Liver (tissue), 9 donors: ENCODE measurements around the gene SHC3. TPM values are rescaled to one million over a fixed set of nuclear protein-coding genes. Genes with fewer than 3 reads are reported as not detected.

Experiments used
- DNase-seq: peaks from one replicate; pipeline ENCODE4 v3.0.0-alpha.2; 2017; ENCODE audit warnings: low spot score
- H3K27ac ChIP-seq, 2 donors: one replicate each; pipeline ENCODE4 v1.7.0; 2013; ENCODE audit warnings: inconsistent platforms in 2 of 2, low read length in 2 of 2, control low read depth in 1 of 2, low read depth in 1 of 2, mild to moderate bottlenecking in 1 of 2
- H3K27me3 ChIP-seq, 4 donors: one replicate each; pipeline versions ENCODE4 v1.6.1 to v1.7.0; 2013; ENCODE audit warnings: low read length in 3 of 4, inconsistent platforms in 1 of 4, mild to moderate bottlenecking in 1 of 4, moderate library complexity in 1 of 4; ENCODE audit not compliant: control insufficient read depth in 4 of 4, insufficient read depth in 4 of 4
- H3K36me3 ChIP-seq, 4 donors: one replicate each; pipeline versions ENCODE4 v1.6.1 to v1.7.0; 2013; ENCODE audit warnings: low read length in 3 of 4, mild to moderate bottlenecking in 3 of 4, low read depth in 1 of 4, moderate library complexity in 1 of 4; ENCODE audit not compliant: control insufficient read depth in 4 of 4, insufficient read depth in 3 of 4
- H3K4me1 ChIP-seq, 4 donors: one replicate each; pipeline versions ENCODE4 v1.6.1 to v1.7.0; 2013; ENCODE audit warnings: low read length in 3 of 4, mild to moderate bottlenecking in 3 of 4, moderate library complexity in 1 of 4; ENCODE audit not compliant: control insufficient read depth in 4 of 4, insufficient read depth in 4 of 4
- H3K4me3 ChIP-seq, 3 donors: one replicate each; pipeline versions ENCODE4 v1.6.1 to v1.7.0; 2013; ENCODE audit warnings: low read length in 3 of 3, control low read depth in 1 of 3, low read depth in 1 of 3, mild to moderate bottlenecking in 1 of 3
- H3K9ac ChIP-seq, 2 donors: one replicate each; pipeline ENCODE4 v1.7.0; 2013; ENCODE audit warnings: low read length in 2 of 2, mild to moderate bottlenecking in 2 of 2, moderate library complexity in 2 of 2, control low read depth in 1 of 2, low read depth in 1 of 2
- H3K9me3 ChIP-seq, 4 donors: one replicate each; pipeline versions ENCODE4 v1.6.1 to v1.7.0; 2013; ENCODE audit warnings: low read length in 3 of 4; ENCODE audit not compliant: control insufficient read depth in 4 of 4
- ATF3 ChIP-seq: IDR thresholded peaks from 2 replicates; pipeline ENCODE4 v1.6.1; 2016; ENCODE audit warnings: antibody characterized with exemption
- CTCF ChIP-seq: fragments of 150-350 bp; IDR thresholded peaks from 2 replicates; pipeline ENCODE4 v1.5.1; 2017; ENCODE audit warnings: improper control_type of control experiment, low read depth, low read length; ENCODE audit not compliant: missing input control
- EGR1 ChIP-seq, 2 donors: IDR thresholded peaks; 2 replicates each; pipeline ENCODE4 v1.6.1; 2016 to 2018; ENCODE audit warnings: antibody characterized with exemption in 2 of 2, low read depth in 2 of 2
- FOXA2 ChIP-seq: IDR thresholded peaks from 2 replicates; pipeline ENCODE4 v1.6.1; 2016; ENCODE audit warnings: antibody characterized with exemption
- GABPA ChIP-seq, 2 donors: IDR thresholded peaks in 1 of 2; conservative IDR thresholded peaks in 1 of 2; 2 replicates each; pipeline ENCODE4 v1.6.1; 2016; ENCODE audit warnings: antibody characterized with exemption in 2 of 2, mild to moderate bottlenecking in 1 of 2, moderate library complexity in 1 of 2
- HNF4A ChIP-seq, 2 donors: conservative IDR thresholded peaks; 2 replicates each; pipeline ENCODE4 v1.6.1; 2016; ENCODE audit warnings: antibody characterized with exemption in 2 of 2, mild to moderate bottlenecking in 2 of 2
- HNF4G ChIP-seq: IDR thresholded peaks from 2 replicates; pipeline ENCODE4 v1.6.1; 2016; ENCODE audit warnings: antibody characterized with exemption
- JUND ChIP-seq, 2 donors: IDR thresholded peaks; 2 replicates each; pipeline ENCODE4 v1.6.1; 2016; ENCODE audit warnings: antibody characterized with exemption in 2 of 2
- MAX ChIP-seq: IDR thresholded peaks from 2 replicates; pipeline ENCODE4 v1.6.1; 2016; ENCODE audit warnings: antibody characterized with exemption
- NR2F2 ChIP-seq: IDR thresholded peaks from 2 replicates; pipeline ENCODE4 v1.6.1; 2016; ENCODE audit warnings: antibody characterized with exemption
- RAD21 ChIP-seq, 2 donors: IDR thresholded peaks; 2 replicates each; pipeline ENCODE4 v1.6.1; 2016; ENCODE audit warnings: antibody characterized with exemption in 2 of 2, mild to moderate bottlenecking in 2 of 2
- REST ChIP-seq: IDR thresholded peaks from 2 replicates; pipeline ENCODE4 v1.6.1; 2016; ENCODE audit warnings: antibody characterized with exemption, mild to moderate bottlenecking
- RXRA ChIP-seq, 2 donors: IDR thresholded peaks; 2 replicates each; pipeline ENCODE4 v1.6.1; 2017 to 2018; ENCODE audit warnings: antibody characterized with exemption in 2 of 2, mild to moderate bottlenecking in 1 of 2
- SP1 ChIP-seq: IDR thresholded peaks from 2 replicates; pipeline ENCODE4 v1.6.1; 2018; ENCODE audit warnings: antibody characterized with exemption, mild to moderate bottlenecking
- TAF1 ChIP-seq: conservative IDR thresholded peaks from 2 replicates; pipeline ENCODE4 v1.6.1; 2016; ENCODE audit warnings: antibody characterized with exemption, mild to moderate bottlenecking
- YY1 ChIP-seq: IDR thresholded peaks from 2 replicates; pipeline ENCODE4 v1.6.1; 2016; ENCODE audit warnings: antibody characterized with exemption, mild to moderate bottlenecking
- WGBS: extraction: QIAGEN DNeasy Blood & Tissue Kit; methylation state at CpG from one replicate; pipeline ENCODE4 v1.1.7; 2013; 5-methylcytosine and 5-hydroxymethylcytosine counted together
- polyA plus RNA-seq, 2 donors: library from polyadenylated mRNA; stranded (reverse) in 1 of 2; unstranded in 1 of 2; fragments of 200-250 nt in 1 of 2; fragments of >200 nt in 1 of 2; fragmentation: Nextera tagmentation in 1 of 2; extraction: Ambion mirVana in 1 of 2; gene quantifications; one replicate each; pipeline versions ENCODE4 v1.2.1 to v1.2.3, GENCODE V29; 2013 to 2015
- total RNA-seq, 2 donors: library from RNA; depleted of rRNA; stranded (reverse); fragments of >200 nt; gene quantifications; one replicate each; pipeline ENCODE4 v1.2.3, GENCODE V29; 2014
- donor health status: healthy.
- donor health status: healthy.
- donor health status: healthy.
- donor health status: healthy.
- donor health status: healthy.

SHC3 gene
- total and polyA plus RNA-seq, 4 donors: 0.03 to 0.08 (median 0.04) TPM

- no peak overlapping the region for H3K4me3 ChIP-seq
- TF ChIP-seq EGR1 (IDR thresholded peaks at IDR 0.05; ENCODE audit: low read depth in 2 of 2) (no peak), MAX (no peak), RXRA (IDR thresholded peaks at IDR 0.05) (no peak), NR2F2 (no peak), SP1 (no peak), FOXA2 (no peak), GABPA (IDR thresholded peaks at IDR 0.05 in 1 of 2, conservative IDR thresholded peaks at IDR 0.05 in 1 of 2) (no peak), REST (no peak), HNF4A (conservative IDR thresholded peaks at IDR 0.05) (no peak), YY1 (no peak), CTCF (no peak), RAD21 (IDR thresholded peaks at IDR 0.05) (no peak)
- H3K36me3 ChIP-seq: no peaks in the 10 kb centered on the region
- no peak overlapping the region for H3K9ac ChIP-seq
- no peaks in the 10 kb centered on the region for H3K9me3 ChIP-seq
- H3K4me1 ChIP-seq: no peaks in the 10 kb centered on the region
- DNase-seq: no peak
- 90% methylated on average over 15 of the region's 15 CpGs for WGBS
- H3K27ac ChIP-seq: no peak overlapping the region
- H3K27me3 ChIP-seq: no peaks in the 10 kb centered on the region
These were observed 118.6 kb downstream of the SHC3 start for GRCh38 chr9:89059925-89060506.

GRCh38 chr9:89058906-89059305 is 119.7 kb downstream of the SHC3 start:
- DNase-seq: no peak
- Histone ChIP-seq H3K36me3 (no peaks in the 10 kb centered on the region), H3K27me3 (no peaks in the 10 kb centered on the region), H3K4me3 (no peak overlapping the region), H3K9me3 (no peaks in the 10 kb centered on the region), H3K4me1 (no peaks in the 10 kb centered on the region), H3K27ac (no peak overlapping the region), H3K9ac (no peak overlapping the region)
- TF ChIP-seq RAD21 (IDR thresholded peaks at IDR 0.05) (no peak), RXRA (IDR thresholded peaks at IDR 0.05) (no peak), TAF1 (no peak), FOXA2 (no peak), YY1 (no peak), JUND (IDR thresholded peaks at IDR 0.05) (no peak), SP1 (no peak), HNF4G (no peak), ATF3 (no peak), EGR1 (IDR thresholded peaks at IDR 0.05; ENCODE audit: low read depth in 2 of 2) (no peak), MAX (no peak), REST (no peak)
- 90% methylated on average over 12 of the region's 12 CpGs for WGBS
